Measurements from ENCODE around the gene YTHDF1. TPM values are rescaled to one million over a fixed set of nuclear protein-coding genes. Genes with fewer than 3 reads are reported as not detected.

Gene YTHDF1
- total RNA-seq, 1 experiment from 2014 or later = 196 TPM

DNA sequence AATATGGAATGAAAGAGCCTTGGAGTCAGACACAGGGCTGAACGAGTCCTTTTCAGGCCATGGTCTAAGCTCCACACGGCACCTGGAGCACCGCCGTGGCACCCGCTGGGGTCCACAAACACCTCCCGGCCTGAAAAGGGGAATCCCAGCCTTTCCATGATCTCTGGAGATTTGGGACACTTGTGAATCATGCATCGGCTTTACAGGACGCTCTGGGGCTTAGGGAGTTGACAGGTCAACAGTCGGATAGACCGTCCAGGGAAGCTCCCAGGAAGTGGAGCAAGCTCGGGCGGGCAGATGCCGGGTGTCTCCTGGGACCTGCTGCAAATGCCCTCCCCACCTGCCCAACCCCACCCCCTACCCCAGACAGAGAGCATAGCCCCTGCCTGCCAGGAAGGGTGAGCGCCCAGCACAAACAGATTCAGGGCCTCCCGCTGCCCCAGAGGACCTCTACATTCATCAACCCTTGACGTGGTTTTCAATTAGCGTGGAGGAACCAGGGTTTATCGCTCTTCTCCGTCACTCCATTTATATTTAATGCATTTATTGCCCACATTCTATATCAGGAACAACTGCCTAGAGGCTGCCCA lies 53.6 kb downstream of the YTHDF1 start:
- Mint-ChIP-seq H3K9me3 (ENCODE audit: unreplicated experiment) (no peaks in the 10 kb centered on the region), H3K4me3 (ENCODE audit: unreplicated experiment) (no peak overlapping the region), H3K4me1 (ENCODE audit: low read depth, unreplicated experiment) (no peaks in the 10 kb centered on the region), H3K36me3 (ENCODE audit: insufficient read depth, unreplicated experiment) (peaks cover 12% of the 10 kb centered on the region), H3K27me3 (ENCODE audit: insufficient read depth, unreplicated experiment) (peaks cover 22% of the 10 kb centered on the region), H3K27ac (ENCODE audit: unreplicated experiment) (no peak overlapping the region)
- no peaks in the 10 kb centered on the region for H3K9me3 ChIP-seq
- H3K4me1 ChIP-seq = no peaks in the 10 kb centered on the region
- no peaks in the 10 kb centered on the region for H3K36me3 ChIP-seq (ENCODE audit: control insufficient read depth, insufficient read depth, low read length)
- intact Hi-C loops (cut with micrococcal nuclease; ENCODE audit: unreplicated experiment) = no loop called here
- peak in 1 of 2 experiments; percentile 36 for DNase-seq
- TF ChIP-seq, protein P1, sequence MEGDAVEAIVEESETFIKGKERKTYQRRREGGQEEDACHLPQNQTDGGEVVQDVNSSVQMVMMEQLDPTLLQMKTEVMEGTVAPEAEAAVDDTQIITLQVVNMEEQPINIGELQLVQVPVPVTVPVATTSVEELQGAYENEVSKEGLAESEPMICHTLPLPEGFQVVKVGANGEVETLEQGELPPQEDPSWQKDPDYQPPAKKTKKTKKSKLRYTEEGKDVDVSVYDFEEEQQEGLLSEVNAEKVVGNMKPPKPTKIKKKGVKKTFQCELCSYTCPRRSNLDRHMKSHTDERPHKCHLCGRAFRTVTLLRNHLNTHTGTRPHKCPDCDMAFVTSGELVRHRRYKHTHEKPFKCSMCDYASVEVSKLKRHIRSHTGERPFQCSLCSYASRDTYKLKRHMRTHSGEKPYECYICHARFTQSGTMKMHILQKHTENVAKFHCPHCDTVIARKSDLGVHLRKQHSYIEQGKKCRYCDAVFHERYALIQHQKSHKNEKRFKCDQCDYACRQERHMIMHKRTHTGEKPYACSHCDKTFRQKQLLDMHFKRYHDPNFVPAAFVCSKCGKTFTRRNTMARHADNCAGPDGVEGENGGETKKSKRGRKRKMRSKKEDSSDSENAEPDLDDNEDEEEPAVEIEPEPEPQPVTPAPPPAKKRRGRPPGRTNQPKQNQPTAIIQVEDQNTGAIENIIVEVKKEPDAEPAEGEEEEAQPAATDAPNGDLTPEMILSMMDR (IDR thresholded peaks at IDR 0.05; ENCODE audit: insufficient read depth in 1 of 2, low read depth in 1 of 2, low read length in 1 of 2, severe bottlenecking in 1 of 2, unreplicated experiment in 1 of 2) = no peak
- POLR2A ChIA-PET = no interaction called here
- no TSS peak for BruUV-seq (replicated peaks)
- CTCF ChIA-PET = interaction anchor here (0.6 to 0.8 kb wide), 3 partner anchors 11 to 108 kb away, joined by 3 read pairs; no protein-coding TSS in a partner anchor
- H3K4me3 ChIP-seq (ENCODE audit: low read depth, low read length) = no peak overlapping the region
- H3K27me3 ChIP-seq (replicated peaks; ENCODE audit: control insufficient read depth, insufficient read depth, low read length) = peaks cover 2% of the 10 kb centered on the region; the same call in 1 of the 2 replicates

DNA sequence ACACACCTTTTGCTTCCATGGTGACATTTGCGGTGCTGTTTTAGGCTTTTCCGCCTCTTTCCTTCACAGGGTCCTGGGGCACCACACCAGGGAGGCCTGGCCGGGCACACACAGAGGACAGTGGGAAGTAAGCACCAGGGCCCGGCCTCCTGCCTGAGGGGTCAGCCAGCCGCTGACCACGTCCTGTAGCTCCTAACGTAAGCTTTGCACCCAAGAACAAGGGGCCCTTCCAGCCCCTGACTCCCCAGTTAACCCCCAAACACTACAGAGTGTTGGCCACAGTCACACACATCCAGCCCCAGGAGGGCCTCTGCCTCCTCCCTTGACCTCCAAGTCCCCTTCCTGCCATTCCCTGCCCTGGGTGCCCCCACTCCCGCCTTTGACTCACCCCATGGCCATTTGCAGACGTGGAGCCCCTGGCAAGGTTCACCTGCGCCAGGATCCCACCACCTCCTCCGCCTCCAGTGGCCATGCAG lies 54.7 kb downstream of the YTHDF1 start:
- Mint-ChIP-seq H3K36me3 (ENCODE audit: insufficient read depth, unreplicated experiment) (peaks cover under 1% of the 10 kb centered on the region), H3K9me3 (ENCODE audit: unreplicated experiment) (no peaks in the 10 kb centered on the region), H3K27ac (ENCODE audit: unreplicated experiment) (no peak overlapping the region), H3K27me3 (ENCODE audit: insufficient read depth, unreplicated experiment) (peaks cover 25% of the 10 kb centered on the region), H3K4me3 (ENCODE audit: unreplicated experiment) (no peak overlapping the region), H3K4me1 (ENCODE audit: low read depth, unreplicated experiment) (no peaks in the 10 kb centered on the region)
- ChIA-PET CTCF (interaction anchor here (0.6 kb wide), 1 partner anchor 109 kb away, joined by 3 read pairs; no protein-coding TSS in a partner anchor), POLR2A (no interaction called here)
- Histone ChIP-seq H3K4me3 (ENCODE audit: low read depth, low read length) (no peak overlapping the region), H3K36me3 (ENCODE audit: control insufficient read depth, insufficient read depth, low read length) (no peaks in the 10 kb centered on the region), H3K9me3 (no peaks in the 10 kb centered on the region), H3K27me3 (replicated peaks; ENCODE audit: control insufficient read depth, insufficient read depth, low read length) (peaks cover 3% of the 10 kb centered on the region; the same call in 1 of the 2 replicates), H3K4me1 (no peaks in the 10 kb centered on the region)
- peak in 1 of 2 experiments; percentile 36 for DNase-seq
- TF ChIP-seq, protein P1 (IDR thresholded peaks at IDR 0.05; ENCODE audit: insufficient read depth in 1 of 2, low read depth in 1 of 2, low read length in 1 of 2, severe bottlenecking in 1 of 2, unreplicated experiment in 1 of 2) = no peak
- BruUV-seq (replicated peaks) = no TSS peak
- intact Hi-C loops (cut with micrococcal nuclease; ENCODE audit: unreplicated experiment) = no loop called here

DNA sequence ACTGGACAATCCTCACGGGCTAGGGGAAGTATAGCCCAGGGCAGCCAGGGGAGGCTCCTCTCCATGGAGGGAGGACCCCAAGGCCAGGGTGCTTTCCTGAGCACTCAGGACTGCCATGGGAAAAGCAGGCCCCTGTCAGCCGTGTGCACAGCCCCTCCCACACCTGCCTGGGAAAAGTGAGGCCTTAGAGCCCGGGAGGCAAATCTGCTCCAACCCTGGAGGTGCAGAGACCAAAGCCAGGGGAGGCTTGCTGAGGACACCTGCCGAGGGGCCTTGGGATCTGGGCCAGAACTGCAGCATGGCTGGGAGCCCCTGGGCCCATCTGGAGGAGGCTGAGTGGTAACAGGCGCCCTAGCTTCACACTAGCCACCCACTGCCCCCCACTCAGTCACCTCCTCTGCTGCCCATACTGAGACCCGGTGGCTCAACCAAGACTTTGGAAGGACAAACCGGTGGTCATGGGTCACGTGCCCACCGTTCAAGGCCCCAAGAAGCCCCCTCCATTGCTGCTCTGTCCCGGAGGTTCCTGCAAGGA lies 55.2 kb downstream of the YTHDF1 start:
- peaks cover 3% of the 10 kb centered on the region; the same call in 1 of the 2 replicates for H3K27me3 ChIP-seq (replicated peaks; ENCODE audit: control insufficient read depth, insufficient read depth, low read length)
- Mint-ChIP-seq H3K27me3 (ENCODE audit: insufficient read depth, unreplicated experiment) (peaks cover 29% of the 10 kb centered on the region), H3K36me3 (ENCODE audit: insufficient read depth, unreplicated experiment) (no peaks in the 10 kb centered on the region), H3K4me3 (ENCODE audit: unreplicated experiment) (no peak overlapping the region), H3K27ac (ENCODE audit: unreplicated experiment) (no peak overlapping the region), H3K9me3 (ENCODE audit: unreplicated experiment) (no peaks in the 10 kb centered on the region), H3K4me1 (ENCODE audit: low read depth, unreplicated experiment) (no peaks in the 10 kb centered on the region)
- no peaks in the 10 kb centered on the region for H3K36me3 ChIP-seq (ENCODE audit: control insufficient read depth, insufficient read depth, low read length)
- BruUV-seq (replicated peaks) = no TSS peak
- TF ChIP-seq, protein P1 (IDR thresholded peaks at IDR 0.05; ENCODE audit: insufficient read depth in 1 of 2, low read depth in 1 of 2, low read length in 1 of 2, severe bottlenecking in 1 of 2, unreplicated experiment in 1 of 2) = no peak
- H3K4me1 ChIP-seq = no peaks in the 10 kb centered on the region
- ChIA-PET CTCF (no interaction called here), POLR2A (interaction anchor here (0.6 kb wide), 1 partner anchor 403 kb away, joined by 3 read pairs; no protein-coding TSS in a partner anchor)
- H3K4me3 ChIP-seq (ENCODE audit: low read depth, low read length) = no peak overlapping the region
- intact Hi-C loops (cut with micrococcal nuclease; ENCODE audit: unreplicated experiment) = no loop called here
- DNase-seq = peak in 1 of 2 experiments; percentile 46
- no peaks in the 10 kb centered on the region for H3K9me3 ChIP-seq

Data from Caco-2 (cell line).